Measurements from ENCODE around the gene UBE4B.

GRCh38 chr1:10068605-10069294 lies 36.0 kb downstream of the UBE4B start:
- TF ChIP-seq CTCF (IDR thresholded peaks at IDR 0.05) (no peak), POLR2A (IDR thresholded peaks at IDR 0.05) (no peak), EP300 (IDR thresholded peaks at IDR 0.05) (no peak)
